Nephron (organoid): ENCODE results near the gene RPL9.

Experiments used
- H3K27ac Mint-ChIP-seq, 3 experiments: 2 replicates each; pipeline ENCODE4 v1.8.0; 2020; ENCODE audit warnings: mixed read lengths in 3 of 3, mild to moderate bottlenecking in 2 of 3, moderate library complexity in 1 of 3
- H3K27me3 Mint-ChIP-seq: 2 replicates; pipeline ENCODE4 v1.8.0; 2021; ENCODE audit warnings: low read depth, mild to moderate bottlenecking, moderate library complexity, mixed read lengths
- H3K36me3 Mint-ChIP-seq: 2 replicates; pipeline ENCODE4 v1.8.0; 2020; ENCODE audit warnings: low read depth, mixed read lengths
- H3K4me1 Mint-ChIP-seq: 2 replicates; pipeline ENCODE4 v1.8.0; 2020; ENCODE audit warnings: mixed read lengths
- H3K4me3 Mint-ChIP-seq, 3 experiments: 2 replicates each; pipeline ENCODE4 v1.8.0; 2020; ENCODE audit warnings: mild to moderate bottlenecking in 3 of 3, mixed read lengths in 3 of 3, moderate library complexity in 2 of 3
- H3K9me3 Mint-ChIP-seq: 2 replicates; pipeline ENCODE4 v1.8.0; 2020; ENCODE audit warnings: mixed read lengths
- CTCF ChIP-seq, 3 experiments: fragments of 200-600 bp; sonication (generic); IDR thresholded peaks; one replicate each; pipeline ENCODE4 v1.5.0; 2021; ENCODE audit warnings: antibody characterized with exemption in 3 of 3; ENCODE audit not compliant: unreplicated experiment in 3 of 3

RPL9 gene

GRCh38 chr4:39451423-39452023 lies 7.2 kb downstream of the RPL9 start:
- Mint-ChIP-seq H3K9me3 (no peaks in the 10 kb centered on the region), H3K27me3 (no peaks in the 10 kb centered on the region), H3K36me3 (peaks cover 67% of the 10 kb centered on the region), H3K27ac (peak overlapping the region in 2 of 3 experiments; percentile 40 to 84), H3K4me1 (peaks cover 4% of the 10 kb centered on the region), H3K4me3 (no peak overlapping the region)
- no peak for TF ChIP-seq CTCF (IDR thresholded peaks at IDR 0.05; ENCODE audit: unreplicated experiment in 3 of 3)

GRCh38 chr4:39450618-39451017 lies 8.1 kb downstream of the RPL9 start:
- H3K9me3 Mint-ChIP-seq = no peaks in the 10 kb centered on the region
- no peaks in the 10 kb centered on the region for H3K4me1 Mint-ChIP-seq
- H3K27ac Mint-ChIP-seq = peak overlapping the region; percentile 15 to 84 (median 57)
- H3K4me3 Mint-ChIP-seq = no peak overlapping the region
- TF ChIP-seq CTCF (IDR thresholded peaks at IDR 0.05; ENCODE audit: unreplicated experiment in 3 of 3) = no peak
- H3K36me3 Mint-ChIP-seq = peaks cover 59% of the 10 kb centered on the region
- no peaks in the 10 kb centered on the region for H3K27me3 Mint-ChIP-seq

DNA sequence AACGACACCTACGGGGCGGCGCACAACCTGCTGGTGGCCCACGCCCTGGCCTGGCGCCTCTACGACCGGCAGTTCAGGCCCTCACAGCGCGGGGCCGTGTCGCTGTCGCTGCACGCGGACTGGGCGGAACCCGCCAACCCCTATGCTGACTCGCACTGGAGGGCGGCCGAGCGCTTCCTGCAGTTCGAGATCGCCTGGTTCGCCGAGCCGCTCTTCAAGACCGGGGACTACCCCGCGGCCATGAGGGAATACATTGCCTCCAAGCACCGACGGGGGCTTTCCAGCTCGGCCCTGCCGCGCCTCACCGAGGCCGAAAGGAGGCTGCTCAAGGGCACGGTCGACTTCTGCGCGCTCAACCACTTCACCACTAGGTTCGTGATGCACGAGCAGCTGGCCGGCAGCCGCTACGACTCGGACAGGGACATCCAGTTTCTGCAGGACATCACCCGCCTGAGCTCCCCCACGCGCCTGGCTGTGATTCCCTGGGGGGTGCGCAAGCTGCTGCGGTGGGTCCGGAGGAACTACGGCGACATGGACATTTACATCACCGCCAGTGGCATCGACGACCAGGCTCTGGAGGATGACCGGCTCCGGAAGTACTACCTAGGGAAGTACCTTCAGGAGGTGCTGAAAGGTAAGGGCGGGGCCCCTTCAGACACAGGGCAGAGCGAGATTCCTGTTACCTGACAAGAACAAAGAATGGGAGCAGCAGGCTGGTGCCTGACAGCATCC lies 11.7 kb downstream of the RPL9 start:
- Mint-ChIP-seq H3K27me3 (no peaks in the 10 kb centered on the region), H3K9me3 (no peaks in the 10 kb centered on the region), H3K36me3 (peaks cover 26% of the 10 kb centered on the region), H3K4me1 (no peaks in the 10 kb centered on the region), H3K4me3 (no peak overlapping the region), H3K27ac (no peak overlapping the region)
- TF ChIP-seq CTCF (IDR thresholded peaks at IDR 0.05; ENCODE audit: unreplicated experiment in 3 of 3) = no peak

DNA sequence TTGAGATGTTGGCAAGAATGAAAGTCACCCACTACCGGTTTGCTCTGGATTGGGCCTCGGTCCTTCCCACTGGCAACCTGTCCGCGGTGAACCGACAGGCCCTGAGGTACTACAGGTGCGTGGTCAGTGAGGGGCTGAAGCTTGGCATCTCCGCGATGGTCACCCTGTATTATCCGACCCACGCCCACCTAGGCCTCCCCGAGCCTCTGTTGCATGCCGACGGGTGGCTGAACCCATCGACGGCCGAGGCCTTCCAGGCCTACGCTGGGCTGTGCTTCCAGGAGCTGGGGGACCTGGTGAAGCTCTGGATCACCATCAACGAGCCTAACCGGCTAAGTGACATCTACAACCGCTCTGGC lies 12.3 kb downstream of the RPL9 start:
- H3K4me3 Mint-ChIP-seq = no peak overlapping the region
- no peak overlapping the region for H3K27ac Mint-ChIP-seq
- H3K36me3 Mint-ChIP-seq = peaks cover 20% of the 10 kb centered on the region
- TF ChIP-seq CTCF (IDR thresholded peaks at IDR 0.05; ENCODE audit: unreplicated experiment in 3 of 3) = no peak
- H3K27me3 Mint-ChIP-seq = no peaks in the 10 kb centered on the region
- H3K9me3 Mint-ChIP-seq = no peaks in the 10 kb centered on the region
- no peaks in the 10 kb centered on the region for H3K4me1 Mint-ChIP-seq

- Mint-ChIP-seq H3K27ac (no peak overlapping the region), H3K4me1 (no peaks in the 10 kb centered on the region), H3K4me3 (no peak overlapping the region), H3K27me3 (peaks cover 16% of the 10 kb centered on the region), H3K9me3 (no peaks in the 10 kb centered on the region), H3K36me3 (peaks cover 2% of the 10 kb centered on the region)
- TF ChIP-seq CTCF (IDR thresholded peaks at IDR 0.05; ENCODE audit: unreplicated experiment in 3 of 3) = no peak
These were observed 15.7 kb downstream of the RPL9 start for GRCh38 chr4:39442998-39443397.

DNA sequence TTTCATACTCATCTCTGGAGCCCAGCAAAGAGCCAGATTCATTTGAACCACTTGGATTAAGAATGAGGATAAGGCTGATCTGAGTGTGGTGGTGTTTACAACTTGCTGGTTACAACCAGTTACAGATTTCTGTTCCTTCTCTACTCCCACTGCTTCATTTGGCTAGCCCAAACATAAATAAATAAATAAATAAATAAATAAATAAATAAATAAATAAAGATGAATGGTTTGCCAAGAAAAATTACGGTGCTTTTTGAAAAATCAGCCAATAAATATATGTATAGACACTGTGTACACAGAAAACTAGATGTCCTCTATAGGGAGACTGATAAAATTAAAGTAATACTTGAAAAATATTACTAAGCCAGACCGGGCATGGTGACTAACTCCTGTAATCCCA lies 17.1 kb downstream of the RPL9 start:
- no peak overlapping the region for H3K4me3 Mint-ChIP-seq
- H3K4me1 Mint-ChIP-seq = no peaks in the 10 kb centered on the region
- H3K9me3 Mint-ChIP-seq = no peaks in the 10 kb centered on the region
- H3K27ac Mint-ChIP-seq = no peak overlapping the region
- no peak for TF ChIP-seq CTCF (IDR thresholded peaks at IDR 0.05; ENCODE audit: unreplicated experiment in 3 of 3)
- H3K27me3 Mint-ChIP-seq = peaks cover 20% of the 10 kb centered on the region
- H3K36me3 Mint-ChIP-seq = no peaks in the 10 kb centered on the region
